HG03196 (cell line): ENCODE data around the gene SSX5.
"Not testable (repeated sequence)": the region's sequence is repeated elsewhere in the genome, so short reads cannot be mapped to it uniquely, and the experiment has no call there.

Source experiments
- ATAC-seq: cut with Tn5 transposase; IDR thresholded peaks from one replicate; pipeline ENCODE4 v1.9.1; 2021; ENCODE audit not compliant: unreplicated experiment

SSX5 gene

GRCh38 chrX:48196745-48197201, at the start of gene SSX5:
TSS of gene SSX5 (minus strand) at chrX:48196795. CDS start at chrX:48195358, 1,437 bp downstream.
- ATAC-seq = no peak

DNA sequence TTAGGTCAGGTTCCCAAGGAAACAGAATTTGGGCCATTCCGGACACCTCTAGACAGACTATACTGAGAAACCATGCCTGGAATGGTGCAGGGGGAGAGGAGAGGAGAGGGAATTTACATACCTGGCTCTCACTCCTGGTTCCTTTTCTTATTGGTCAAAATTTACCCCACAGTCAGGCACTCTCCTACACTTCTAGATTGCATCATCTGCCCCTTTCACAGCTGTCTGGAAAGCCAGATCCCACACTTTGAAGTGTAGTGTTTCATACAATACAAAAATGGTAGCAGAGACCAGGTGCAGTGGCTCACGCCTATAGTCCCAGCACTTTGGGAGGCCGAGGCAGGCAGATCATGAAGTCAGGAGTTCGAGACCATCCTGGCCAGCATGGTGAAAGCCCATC, 27.6 kb upstream of the SSX5 start:
- ATAC-seq = not testable (repeated sequence)

GRCh38 chrX:48214341-48214740, 17.7 kb upstream of the SSX5 start:
- not testable (repeated sequence) for ATAC-seq

DNA sequence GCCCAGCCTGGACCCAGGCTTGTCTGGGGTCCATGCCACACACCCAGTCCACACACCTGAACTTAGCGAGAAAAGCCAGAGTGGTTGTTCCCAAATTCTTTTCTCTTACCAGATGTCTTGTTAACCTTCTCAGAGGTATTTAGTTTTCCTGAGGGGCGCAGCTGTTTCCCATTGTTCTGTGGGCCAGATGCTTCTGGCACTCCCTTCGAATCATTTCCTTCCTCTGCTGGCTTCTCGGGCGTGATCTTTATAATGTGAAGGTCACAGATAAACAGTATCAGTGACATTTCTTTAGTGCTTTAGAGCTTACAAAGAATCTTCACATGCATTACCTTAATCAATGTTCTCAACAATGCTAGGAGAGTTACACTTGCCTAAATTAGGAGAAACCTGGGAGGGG, 6.6 kb downstream of the SSX5 start:
- not testable (repeated sequence) for ATAC-seq

DNA sequence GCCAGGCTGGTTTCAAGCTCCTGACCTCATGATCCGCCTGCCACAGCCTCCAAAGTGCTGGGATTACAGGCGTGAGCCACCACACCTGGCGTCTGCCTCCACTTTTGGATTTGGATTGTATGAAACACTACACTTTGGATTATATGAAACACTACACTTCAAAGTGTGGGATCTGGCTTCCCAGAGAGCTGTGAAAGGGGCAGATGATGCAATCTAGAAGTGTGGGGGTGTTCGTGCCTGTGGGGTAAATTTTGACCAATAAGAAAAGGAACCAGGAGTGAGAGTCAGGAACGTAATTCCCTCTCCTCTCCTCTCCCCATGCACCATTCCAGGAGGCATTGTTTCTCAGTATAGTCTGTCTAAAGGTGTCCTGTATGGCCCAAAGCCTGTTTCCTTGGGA, 14.7 kb downstream of the SSX5 start:
- ATAC-seq = not testable (repeated sequence)

GRCh38 chrX:48180811-48181210, 15.8 kb downstream of the SSX5 start:
- ATAC-seq = no peak

DNA sequence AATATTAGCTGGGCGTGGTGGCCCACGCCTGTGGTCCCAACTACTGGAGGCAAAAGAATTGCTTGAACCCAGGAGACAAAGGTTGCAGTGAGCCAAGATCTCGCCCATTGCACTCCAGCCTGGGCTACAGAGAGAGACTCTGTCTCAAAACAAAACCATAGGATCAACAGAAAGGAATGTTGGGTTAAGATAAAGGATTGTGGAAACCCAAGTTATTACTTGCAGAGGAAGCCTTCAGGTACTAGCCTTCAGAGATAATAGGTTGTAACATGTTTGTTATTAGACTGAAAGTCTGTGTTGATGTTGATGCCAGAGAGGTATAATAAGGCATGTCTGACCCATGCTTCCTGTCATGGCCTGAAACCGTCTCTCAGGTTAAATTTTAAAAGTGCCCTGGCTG, 16.9 kb downstream of the SSX5 start:
- no peak for ATAC-seq

DNA sequence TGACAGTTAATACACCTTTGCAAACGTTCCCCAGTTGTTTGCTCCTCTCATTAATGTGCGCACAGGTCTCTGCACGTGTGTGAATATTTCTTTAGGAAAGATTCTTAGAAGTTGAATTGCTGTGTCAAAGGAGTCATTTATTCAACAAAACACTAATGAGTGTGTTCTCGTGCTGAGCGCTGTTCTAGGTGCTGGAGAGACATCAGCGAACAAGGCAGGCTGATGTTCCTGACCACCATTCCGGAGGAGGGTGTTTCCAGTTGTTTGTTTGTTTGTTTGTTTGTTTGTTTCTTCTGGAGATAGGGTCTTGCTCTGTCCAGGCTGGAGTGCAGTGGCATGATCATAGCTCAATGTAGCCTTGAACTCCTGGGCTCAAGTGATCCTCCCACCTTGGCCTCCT, 30.3 kb downstream of the SSX5 start:
- ATAC-seq = not testable (repeated sequence)

DNA sequence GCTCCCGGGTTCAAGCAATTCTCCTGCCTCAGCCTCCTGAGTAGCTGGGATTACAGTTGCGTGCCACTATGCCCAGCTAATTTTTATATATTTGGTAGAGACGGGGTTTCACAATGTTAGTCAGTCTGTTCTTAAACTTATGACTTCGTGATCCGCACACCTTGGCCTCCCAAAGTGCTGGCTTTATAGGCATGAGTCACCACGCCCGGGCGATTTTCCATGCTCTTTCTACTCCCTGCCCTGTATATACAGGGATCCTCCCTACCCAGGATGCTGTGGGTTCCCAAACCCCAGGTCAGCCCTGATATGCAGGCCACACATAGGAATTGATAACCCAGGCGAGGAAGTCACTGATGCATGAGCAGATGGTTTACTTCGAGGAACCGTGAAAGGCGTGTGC, 31.4 kb downstream of the SSX5 start:
- no peak for ATAC-seq

- no peak for ATAC-seq
Observed at GRCh38 chrX:48156014-48156413, 40.6 kb downstream of the SSX5 start.

- no peak for ATAC-seq
Observed at GRCh38 chrX:48154796-48155195, 41.8 kb downstream of the SSX5 start.

GRCh38 chrX:48153769-48154168, 42.8 kb downstream of the SSX5 start:
- ATAC-seq = no peak

- not testable (repeated sequence) for ATAC-seq
Observed at GRCh38 chrX:48142697-48143096, 53.9 kb downstream of the SSX5 start.

DNA sequence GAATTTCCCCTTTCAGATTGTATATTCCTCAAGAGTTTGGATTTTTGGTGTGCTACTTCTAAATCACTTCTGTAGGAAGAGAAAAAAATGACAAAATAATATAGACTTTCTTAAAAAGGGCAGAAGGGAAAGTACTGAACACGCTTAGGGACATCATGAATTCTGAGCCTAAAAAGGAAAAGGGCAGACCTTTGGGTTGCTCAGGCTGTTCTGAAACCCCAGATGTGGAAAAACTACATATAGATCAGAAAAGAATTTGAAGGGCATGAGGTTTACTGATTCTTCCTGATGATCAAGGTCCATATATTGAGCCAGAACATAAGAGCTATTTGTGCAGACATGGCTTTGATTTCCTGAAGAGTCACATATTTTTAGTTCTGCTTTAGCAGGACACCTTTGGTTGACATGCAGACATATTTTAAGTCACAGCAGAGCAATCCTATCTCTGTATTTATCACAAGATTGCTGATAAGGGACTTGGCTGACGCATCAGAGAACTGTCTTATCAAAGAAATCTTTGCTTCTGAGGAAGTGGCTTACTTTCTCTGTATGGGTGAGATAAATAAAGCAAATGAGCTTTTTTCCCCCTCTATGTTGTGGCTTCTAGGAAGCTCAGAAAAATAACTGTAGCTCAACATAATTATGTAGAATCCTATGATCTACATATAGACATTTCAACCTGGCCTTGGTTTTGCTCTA, 54.6 kb downstream of the SSX5 start:
- not testable (repeated sequence) for ATAC-seq

DNA sequence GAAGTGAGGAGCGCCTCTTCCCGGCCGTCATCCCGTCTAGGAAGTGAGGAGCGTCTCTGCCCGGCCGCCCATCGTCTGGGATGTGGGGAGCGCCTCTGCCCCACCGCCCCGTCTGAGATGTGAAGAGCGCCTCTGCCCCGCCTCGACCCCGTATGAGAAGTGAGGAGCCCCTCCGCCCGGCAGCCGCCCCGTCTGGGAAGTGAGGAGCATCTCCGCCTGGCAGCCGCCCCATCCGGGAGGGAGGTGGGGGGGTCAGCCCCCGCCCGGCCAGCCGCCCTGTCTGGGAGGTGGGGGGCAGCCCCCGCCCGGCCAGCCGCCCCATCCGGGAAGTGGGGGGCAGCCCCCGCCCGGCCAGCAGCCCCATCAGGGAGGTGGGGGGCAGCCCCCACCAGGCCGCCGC, 57.5 kb downstream of the SSX5 start:
- not testable (repeated sequence) for ATAC-seq
